GM23338 (cell line): Measurements from ENCODE around the gene FAM222A. TPM values are rescaled to one million over a fixed set of nuclear protein-coding genes. Genes with fewer than 3 reads are reported as not detected.

Experiments used
- CREB1 ChIP-seq: fragments of 250-450 bp; sonication (Bioruptor Pico); IDR thresholded peaks from 2 replicates; pipeline ENCODE4 v1.5.0; 2020; ENCODE audit warnings: low read depth, mild to moderate bottlenecking, moderate library complexity
- EZH2 ChIP-seq: fragments of 200-600 bp; sonication (generic); IDR thresholded peaks from one replicate; pipeline ENCODE4 v1.8.0; 2017; ENCODE audit warnings: antibody characterized with exemption, mild to moderate bottlenecking, low read depth; ENCODE audit not compliant: unreplicated experiment
- NANOG ChIP-seq: IDR thresholded peaks from 2 replicates; pipeline ENCODE4 v1.6.1; 2016; ENCODE audit warnings: antibody characterized with exemption, borderline replicate concordance
- POLR2AphosphoS5 ChIP-seq: IDR thresholded peaks from 2 replicates; pipeline ENCODE4 v1.6.1; 2016; ENCODE audit warnings: antibody characterized with exemption, low read depth
- REST ChIP-seq: IDR thresholded peaks from one replicate; pipeline ENCODE4 v1.6.1; 2018; ENCODE audit warnings: antibody characterized with exemption; ENCODE audit not compliant: unreplicated experiment
- ZNF114 ChIP-seq: fragments of 250-450 bp; sonication (Bioruptor Pico); IDR thresholded peaks from 2 replicates; pipeline ENCODE4 v1.5.0; 2020; ENCODE audit warnings: mild to moderate bottlenecking, moderate library complexity
- ZNF331 ChIP-seq: fragments of 250-450 bp; sonication (Bioruptor Pico); IDR thresholded peaks from 2 replicates; pipeline ENCODE4 v1.5.0; 2020; ENCODE audit warnings: low read depth, mild to moderate bottlenecking, moderate library complexity
- polyA plus RNA-seq: library from polyadenylated mRNA; unstranded; fragments of >200 nt; fragmentation: Nextera tagmentation; extraction: Ambion mirVana; gene quantifications from 2 replicates; pipeline ENCODE4 v1.2.1, GENCODE V29; 2016
- total RNA-seq: library from RNA; depleted of rRNA; stranded (reverse); fragments of >200 nt; shearing (Covaris generic); gene quantifications from 2 replicates; pipeline ENCODE4 v1.2.3, GENCODE V29; 2014
- TF ChIP-seq, protein P1 (sequence below): fragments of 250-450 bp; sonication (Bioruptor Pico); IDR thresholded peaks from 2 replicates; pipeline ENCODE4 v1.5.0; 2020; ENCODE audit warnings: mild to moderate bottlenecking, moderate library complexity
- TF ChIP-seq, protein P2 (sequence below): IDR thresholded peaks from 2 replicates; pipeline ENCODE4 v1.6.1; 2016; ENCODE audit warnings: antibody characterized with exemption

FAM222A gene
- total and polyA plus RNA-seq, 2 experiments from 2014 or later, result 0.78 to 2.1 TPM

DNA sequence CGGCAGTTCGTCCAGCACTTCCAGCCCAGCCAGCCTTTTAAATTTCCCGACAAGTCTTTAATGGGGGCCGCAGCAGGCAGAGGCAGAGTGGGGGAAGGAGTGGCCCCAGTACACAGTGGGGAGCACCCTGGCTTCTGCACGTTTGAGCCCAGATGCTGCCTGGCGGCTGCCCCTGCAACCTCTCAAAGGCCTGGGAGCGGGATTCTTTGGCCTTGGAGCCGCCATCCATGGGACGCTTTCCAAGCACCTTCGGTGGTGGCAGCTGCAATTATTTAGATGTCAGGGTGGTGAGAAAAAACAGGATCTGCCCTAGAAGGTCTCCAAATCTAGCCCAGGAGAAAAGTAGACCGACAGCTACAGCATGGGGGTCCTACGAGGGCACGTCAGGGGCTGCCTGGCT is 46.0 kb downstream of the FAM222A start (continued):
- TF ChIP-seq, protein P1, sequence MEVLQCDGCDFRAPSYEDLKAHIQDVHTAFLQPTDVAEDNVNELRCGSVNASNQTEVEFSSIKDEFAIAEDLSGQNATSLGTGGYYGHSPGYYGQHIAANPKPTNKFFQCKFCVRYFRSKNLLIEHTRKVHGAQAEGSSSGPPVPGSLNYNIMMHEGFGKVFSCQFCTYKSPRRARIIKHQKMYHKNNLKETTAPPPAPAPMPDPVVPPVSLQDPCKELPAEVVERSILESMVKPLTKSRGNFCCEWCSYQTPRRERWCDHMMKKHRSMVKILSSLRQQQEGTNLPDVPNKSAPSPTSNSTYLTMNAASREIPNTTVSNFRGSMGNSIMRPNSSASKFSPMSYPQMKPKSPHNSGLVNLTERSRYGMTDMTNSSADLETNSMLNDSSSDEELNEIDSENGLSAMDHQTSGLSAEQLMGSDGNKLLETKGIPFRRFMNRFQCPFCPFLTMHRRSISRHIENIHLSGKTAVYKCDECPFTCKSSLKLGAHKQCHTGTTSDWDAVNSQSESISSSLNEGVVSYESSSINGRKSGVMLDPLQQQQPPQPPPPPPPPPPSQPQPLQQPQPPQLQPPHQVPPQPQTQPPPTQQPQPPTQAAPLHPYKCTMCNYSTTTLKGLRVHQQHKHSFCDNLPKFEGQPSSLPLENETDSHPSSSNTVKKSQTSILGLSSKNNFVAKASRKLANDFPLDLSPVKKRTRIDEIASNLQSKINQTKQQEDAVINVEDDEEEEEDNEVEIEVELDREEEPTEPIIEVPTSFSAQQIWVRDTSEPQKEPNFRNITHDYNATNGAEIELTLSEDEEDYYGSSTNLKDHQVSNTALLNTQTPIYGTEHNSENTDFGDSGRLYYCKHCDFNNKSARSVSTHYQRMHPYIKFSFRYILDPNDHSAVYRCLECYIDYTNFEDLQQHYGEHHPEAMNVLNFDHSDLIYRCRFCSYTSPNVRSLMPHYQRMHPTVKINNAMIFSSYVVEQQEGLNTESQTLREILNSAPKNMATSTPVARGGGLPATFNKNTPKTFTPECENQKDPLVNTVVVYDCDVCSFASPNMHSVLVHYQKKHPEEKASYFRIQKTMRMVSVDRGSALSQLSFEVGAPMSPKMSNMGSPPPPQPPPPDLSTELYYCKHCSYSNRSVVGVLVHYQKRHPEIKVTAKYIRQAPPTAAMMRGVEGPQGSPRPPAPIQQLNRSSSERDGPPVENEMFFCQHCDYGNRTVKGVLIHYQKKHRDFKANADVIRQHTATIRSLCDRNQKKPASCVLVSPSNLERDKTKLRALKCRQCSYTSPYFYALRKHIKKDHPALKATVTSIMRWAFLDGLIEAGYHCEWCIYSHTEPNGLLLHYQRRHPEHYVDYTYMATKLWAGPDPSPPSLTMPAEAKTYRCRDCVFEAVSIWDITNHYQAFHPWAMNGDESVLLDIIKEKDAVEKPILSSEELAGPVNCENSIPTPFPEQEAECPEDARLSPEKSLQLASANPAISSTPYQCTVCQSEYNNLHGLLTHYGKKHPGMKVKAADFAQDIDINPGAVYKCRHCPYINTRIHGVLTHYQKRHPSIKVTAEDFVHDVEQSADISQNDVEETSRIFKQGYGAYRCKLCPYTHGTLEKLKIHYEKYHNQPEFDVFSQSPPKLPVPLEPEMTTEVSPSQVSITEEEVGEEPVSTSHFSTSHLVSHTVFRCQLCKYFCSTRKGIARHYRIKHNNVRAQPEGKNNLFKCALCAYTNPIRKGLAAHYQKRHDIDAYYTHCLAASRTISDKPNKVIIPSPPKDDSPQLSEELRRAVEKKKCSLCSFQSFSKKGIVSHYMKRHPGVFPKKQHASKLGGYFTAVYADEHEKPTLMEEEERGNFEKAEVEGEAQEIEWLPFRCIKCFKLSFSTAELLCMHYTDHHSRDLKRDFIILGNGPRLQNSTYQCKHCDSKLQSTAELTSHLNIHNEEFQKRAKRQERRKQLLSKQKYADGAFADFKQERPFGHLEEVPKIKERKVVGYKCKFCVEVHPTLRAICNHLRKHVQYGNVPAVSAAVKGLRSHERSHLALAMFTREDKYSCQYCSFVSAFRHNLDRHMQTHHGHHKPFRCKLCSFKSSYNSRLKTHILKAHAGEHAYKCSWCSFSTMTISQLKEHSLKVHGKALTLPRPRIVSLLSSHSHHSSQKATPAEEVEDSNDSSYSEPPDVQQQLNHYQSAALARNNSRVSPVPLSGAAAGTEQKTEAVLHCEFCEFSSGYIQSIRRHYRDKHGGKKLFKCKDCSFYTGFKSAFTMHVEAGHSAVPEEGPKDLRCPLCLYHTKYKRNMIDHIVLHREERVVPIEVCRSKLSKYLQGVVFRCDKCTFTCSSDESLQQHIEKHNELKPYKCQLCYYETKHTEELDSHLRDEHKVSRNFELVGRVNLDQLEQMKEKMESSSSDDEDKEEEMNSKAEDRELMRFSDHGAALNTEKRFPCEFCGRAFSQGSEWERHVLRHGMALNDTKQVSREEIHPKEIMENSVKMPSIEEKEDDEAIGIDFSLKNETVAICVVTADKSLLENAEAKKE (CRISPR knock-in tag), result no peak
- TF ChIP-seq ZNF331, result no peak
- TF ChIP-seq EZH2, result no peak
- TF ChIP-seq ZNF114 (CRISPR knock-in tag), result no peak
- no peak for TF ChIP-seq NANOG
- no peak for TF ChIP-seq CREB1 (CRISPR knock-in tag)
- no peak for TF ChIP-seq POLR2AphosphoS5
- TF ChIP-seq, protein P2, sequence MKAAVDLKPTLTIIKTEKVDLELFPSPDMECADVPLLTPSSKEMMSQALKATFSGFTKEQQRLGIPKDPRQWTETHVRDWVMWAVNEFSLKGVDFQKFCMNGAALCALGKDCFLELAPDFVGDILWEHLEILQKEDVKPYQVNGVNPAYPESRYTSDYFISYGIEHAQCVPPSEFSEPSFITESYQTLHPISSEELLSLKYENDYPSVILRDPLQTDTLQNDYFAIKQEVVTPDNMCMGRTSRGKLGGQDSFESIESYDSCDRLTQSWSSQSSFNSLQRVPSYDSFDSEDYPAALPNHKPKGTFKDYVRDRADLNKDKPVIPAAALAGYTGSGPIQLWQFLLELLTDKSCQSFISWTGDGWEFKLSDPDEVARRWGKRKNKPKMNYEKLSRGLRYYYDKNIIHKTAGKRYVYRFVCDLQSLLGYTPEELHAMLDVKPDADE, result no peak
- TF ChIP-seq REST, result no peak
